ENCODE measurements around the gene F12.

F12 gene

GRCh38 chr5:177446200-177447065, 37.1 kb upstream of the F12 start, which contains the start of gene PRR7:
PRR7 (plus strand) TSS chr5:177446814; CDS start chr5:177455068, 8,254 bp downstream.
- peak; percentile 51 to 85 (median 66) for DNase-seq

GRCh38 chr5:177445917-177446199, 36.5 kb upstream of the F12 start:
- no peak for DNase-seq

GRCh38 chr5:177445052-177445916, 35.9 kb upstream of the F12 start:
- no peak for DNase-seq

- no peak for DNase-seq
These were observed 35.0 kb upstream of the F12 start for GRCh38 chr5:177444106-177445051.

- DNase-seq, result no peak
These were observed 34.0 kb upstream of the F12 start for GRCh38 chr5:177443144-177443983.

GRCh38 chr5:177442066-177442826, 32.9 kb upstream of the F12 start:
- no peak for DNase-seq

- no peak for DNase-seq
These were observed 31.8 kb upstream of the F12 start for GRCh38 chr5:177440990-177441780.

GRCh38 chr5:177440211-177440989, 31.0 kb upstream of the F12 start:
- DNase-seq, result no peak

- no peak for DNase-seq
These were observed 30.2 kb upstream of the F12 start for GRCh38 chr5:177439518-177440053.

GRCh38 chr5:177438468-177438867, 29.1 kb upstream of the F12 start:
- DNase-seq, result no peak

- DNase-seq, result no peak
These were observed 28.3 kb upstream of the F12 start for GRCh38 chr5:177437623-177438022.

- no peak for DNase-seq
These were observed 26.6 kb upstream of the F12 start for GRCh38 chr5:177435847-177436536.

- no peak for DNase-seq
These were observed 25.8 kb upstream of the F12 start for GRCh38 chr5:177434942-177435738.

- no peak for DNase-seq
These were observed 25.1 kb upstream of the F12 start for GRCh38 chr5:177434437-177434836.

- no peak for DNase-seq
These were observed 24.4 kb upstream of the F12 start for GRCh38 chr5:177433658-177434217.

GRCh38 chr5:177432839-177433657, 23.7 kb upstream of the F12 start:
- DNase-seq, result no peak

Data from suppressor macrophage (primary cell).